OCI-LY3 (cell line): ENCODE results near the gene ANKRD34B.
A peak's percentile ranks its signal among the peaks of the same experiment; 100 is the strongest.
"Not testable (repeated sequence)": the region's sequence is repeated elsewhere in the genome, so short reads cannot be mapped to it uniquely, and the experiment has no call there.

Experiments used
- H2AFZ ChIP-seq: fragments of 200-600, 300-600 bp; shearing (Covaris generic); 2 replicates; pipeline ENCODE4 v1.6.0; 2014; ENCODE audit warnings: antibody characterized with exemption, low read depth, low read length
- H3K27ac ChIP-seq: fragments of 200-600, 300-600 bp; sonication (generic); 2 replicates; pipeline ENCODE4 v1.5.1; 2014; ENCODE audit warnings: mild to moderate bottlenecking, low read length, moderate library complexity, mixed read lengths
- H3K27me3 ChIP-seq: fragments of 200-600, 300-600 bp; sonication (generic); 2 replicates; pipeline ENCODE4 v1.6.1; 2014; ENCODE audit warnings: low read depth, low read length, mixed read lengths
- H3K36me3 ChIP-seq: fragments of 200-600, 300-600 bp; sonication (generic); replicated peaks from 2 replicates; pipeline ENCODE3; 2014; ENCODE audit warnings: low read depth, low read length, mixed read lengths
- H3K4me1 ChIP-seq: fragments of 300-600, 200-600 bp; sonication (generic); 2 replicates; pipeline ENCODE4 v1.6.1; 2014; ENCODE audit warnings: low read length, mixed read lengths
- H3K4me2 ChIP-seq: fragments of 200-600, 300-600 bp; sonication (generic); 2 replicates; pipeline ENCODE4 v1.6.1; 2014; ENCODE audit warnings: low read length, mixed read lengths
- H3K4me3 ChIP-seq: fragments of 300-600, 200-600 bp; sonication (generic); 2 replicates; pipeline ENCODE4 v1.5.1; 2014; ENCODE audit warnings: antibody characterized with exemption, mild to moderate bottlenecking, low read length, moderate library complexity
- H3K79me2 ChIP-seq: fragments of 300-600, 200-600 bp; shearing (Covaris generic); 2 replicates; pipeline ENCODE4 v1.6.1; 2014; ENCODE audit warnings: mild to moderate bottlenecking, low read length, mixed read lengths
- H3K9ac ChIP-seq: fragments of 300-600, 200-600 bp; shearing (Covaris generic); 2 replicates; pipeline ENCODE4 v1.6.0; 2014; ENCODE audit warnings: mild to moderate bottlenecking, low read length, moderate library complexity
- H3K9me3 ChIP-seq: fragments of 200-600, 300-600 bp; shearing (Covaris generic); 2 replicates; pipeline ENCODE4 v1.6.1; 2014; ENCODE audit warnings: low read length, mixed read lengths; ENCODE audit not compliant: insufficient read depth
- H4K20me1 ChIP-seq: fragments of 200-600, 300-600 bp; sonication (generic); 2 replicates; pipeline ENCODE4 v1.6.1; 2016; ENCODE audit warnings: low read length, mixed read lengths; ENCODE audit not compliant: insufficient read depth
- CTCF ChIP-seq: fragments of 200-600, 300-600 bp; sonication (generic); IDR thresholded peaks from 2 replicates; pipeline ENCODE4 v1.5.1; 2014; ENCODE audit warnings: antibody characterized with exemption, low read length, low read depth
- EZH2phosphoT487 ChIP-seq: fragments of 200-600 bp; shearing (Covaris generic); IDR thresholded peaks from 2 replicates; pipeline ENCODE4 v1.6.1; 2018; ENCODE audit warnings: antibody characterized with exemption, mixed run types, low read depth

Gene ANKRD34B

GRCh38 chr5:80584770-80585169, 14.7 kb upstream of the ANKRD34B start:
- no peak overlapping the region for H2AFZ ChIP-seq
- no peaks in the 10 kb centered on the region for H3K79me2 ChIP-seq
- H3K27me3 ChIP-seq = no peaks in the 10 kb centered on the region
- no peaks in the 10 kb centered on the region for H3K36me3 ChIP-seq
- H3K4me3 ChIP-seq = no peak overlapping the region
- TF ChIP-seq EZH2phosphoT487 (no peak), CTCF (no peak)
- H3K4me2 ChIP-seq = no peak overlapping the region
- no peak overlapping the region for H3K27ac ChIP-seq
- H4K20me1 ChIP-seq = no peaks in the 10 kb centered on the region
- H3K4me1 ChIP-seq = no peaks in the 10 kb centered on the region
- H3K9me3 ChIP-seq = no peaks in the 10 kb centered on the region
- H3K9ac ChIP-seq = no peak overlapping the region

- H3K9me3 ChIP-seq, H3K4me3 ChIP-seq, H3K9ac ChIP-seq, H4K20me1 ChIP-seq, H3K27ac ChIP-seq, H2AFZ ChIP-seq, H3K27me3 ChIP-seq, H3K4me2 ChIP-seq, H3K79me2 ChIP-seq, H3K36me3 ChIP-seq: not testable (repeated sequence)
- peaks cover 21% of the 10 kb centered on the region for H3K4me1 ChIP-seq
These were observed 10.2 kb upstream of the ANKRD34B start for GRCh38 chr5:80580291-80580690.

GRCh38 chr5:80579050-80579449, 9.0 kb upstream of the ANKRD34B start:
- Histone ChIP-seq H3K4me3 (no peak overlapping the region), H3K4me1 (peaks cover 21% of the 10 kb centered on the region), H3K27me3 (no peaks in the 10 kb centered on the region), H3K27ac (no peak overlapping the region), H3K9ac (no peak overlapping the region), H4K20me1 (no peaks in the 10 kb centered on the region), H2AFZ (no peak overlapping the region), H3K4me2 (no peak overlapping the region), H3K79me2 (no peaks in the 10 kb centered on the region), H3K9me3 (no peaks in the 10 kb centered on the region), H3K36me3 (no peaks in the 10 kb centered on the region)
- no peak for TF ChIP-seq CTCF
- TF ChIP-seq EZH2phosphoT487 = no peak

GRCh38 chr5:80577707-80578106, 7.6 kb upstream of the ANKRD34B start:
- H2AFZ ChIP-seq = no peak overlapping the region
- no peaks in the 10 kb centered on the region for H3K36me3 ChIP-seq
- H3K4me2 ChIP-seq = peak overlapping the region; percentile 30
- no peaks in the 10 kb centered on the region for H4K20me1 ChIP-seq
- no peak for TF ChIP-seq EZH2phosphoT487
- TF ChIP-seq CTCF = no peak
- no peak overlapping the region for H3K27ac ChIP-seq
- H3K4me1 ChIP-seq = peaks cover 21% of the 10 kb centered on the region
- H3K27me3 ChIP-seq = no peaks in the 10 kb centered on the region
- H3K4me3 ChIP-seq = no peak overlapping the region
- H3K9ac ChIP-seq = no peak overlapping the region
- no peaks in the 10 kb centered on the region for H3K79me2 ChIP-seq
- H3K9me3 ChIP-seq = no peaks in the 10 kb centered on the region

GRCh38 chr5:80576383-80576782, 6.3 kb upstream of the ANKRD34B start:
- Histone ChIP-seq H3K79me2 (no peaks in the 10 kb centered on the region), H3K4me3 (peak overlapping the region; percentile 46; the same call in 1 of the 2 replicates), H3K4me2 (peak overlapping the region; percentile 34), H3K9me3 (no peaks in the 10 kb centered on the region), H3K27ac (no peak overlapping the region), H3K4me1 (peaks cover 21% of the 10 kb centered on the region), H2AFZ (no peak overlapping the region), H3K27me3 (no peaks in the 10 kb centered on the region), H4K20me1 (no peaks in the 10 kb centered on the region), H3K9ac (no peak overlapping the region), H3K36me3 (no peaks in the 10 kb centered on the region)
- TF ChIP-seq CTCF = no peak
- no peak for TF ChIP-seq EZH2phosphoT487
